NCI-H748 treated with DMSO at 0.1 percent for 48 hours (cell line): Measurements from ENCODE around the gene PHLPP2.

Experiments used
- DNase-seq: peaks from one replicate; lab custom pipeline; 2025; lab: John Stamatoyannopoulos, UW

PHLPP2 gene, protein sequence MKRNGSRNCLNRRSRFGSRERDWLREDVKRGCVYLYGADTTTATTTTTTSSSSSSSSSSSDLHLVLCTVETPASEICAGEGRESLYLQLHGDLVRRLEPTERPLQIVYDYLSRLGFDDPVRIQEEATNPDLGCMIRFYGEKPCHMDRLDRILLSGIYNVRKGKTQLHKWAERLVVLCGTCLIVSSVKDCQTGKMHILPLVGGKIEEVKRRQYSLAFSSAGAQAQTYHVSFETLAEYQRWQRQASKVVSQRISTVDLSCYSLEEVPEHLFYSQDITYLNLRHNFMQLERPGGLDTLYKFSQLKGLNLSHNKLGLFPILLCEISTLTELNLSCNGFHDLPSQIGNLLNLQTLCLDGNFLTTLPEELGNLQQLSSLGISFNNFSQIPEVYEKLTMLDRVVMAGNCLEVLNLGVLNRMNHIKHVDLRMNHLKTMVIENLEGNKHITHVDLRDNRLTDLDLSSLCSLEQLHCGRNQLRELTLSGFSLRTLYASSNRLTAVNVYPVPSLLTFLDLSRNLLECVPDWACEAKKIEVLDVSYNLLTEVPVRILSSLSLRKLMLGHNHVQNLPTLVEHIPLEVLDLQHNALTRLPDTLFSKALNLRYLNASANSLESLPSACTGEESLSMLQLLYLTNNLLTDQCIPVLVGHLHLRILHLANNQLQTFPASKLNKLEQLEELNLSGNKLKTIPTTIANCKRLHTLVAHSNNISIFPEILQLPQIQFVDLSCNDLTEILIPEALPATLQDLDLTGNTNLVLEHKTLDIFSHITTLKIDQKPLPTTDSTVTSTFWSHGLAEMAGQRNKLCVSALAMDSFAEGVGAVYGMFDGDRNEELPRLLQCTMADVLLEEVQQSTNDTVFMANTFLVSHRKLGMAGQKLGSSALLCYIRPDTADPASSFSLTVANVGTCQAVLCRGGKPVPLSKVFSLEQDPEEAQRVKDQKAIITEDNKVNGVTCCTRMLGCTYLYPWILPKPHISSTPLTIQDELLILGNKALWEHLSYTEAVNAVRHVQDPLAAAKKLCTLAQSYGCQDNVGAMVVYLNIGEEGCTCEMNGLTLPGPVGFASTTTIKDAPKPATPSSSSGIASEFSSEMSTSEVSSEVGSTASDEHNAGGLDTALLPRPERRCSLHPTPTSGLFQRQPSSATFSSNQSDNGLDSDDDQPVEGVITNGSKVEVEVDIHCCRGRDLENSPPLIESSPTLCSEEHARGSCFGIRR (N-terminal part only)

GRCh38 chr16:71724320-71724751 lies at the start of gene PHLPP2:
PHLPP2 (minus strand) TSS chr16:71724701; CDS start chr16:71714795, 9,906 bp downstream.
- DNase-seq = no peak

GRCh38 chr16:71771571-71771970 lies 47.1 kb upstream of the PHLPP2 start:
- no peak for DNase-seq

- no peak for DNase-seq
These were observed 44.7 kb upstream of the PHLPP2 start for GRCh38 chr16:71769222-71769621.

- DNase-seq = no peak
These were observed 42.8 kb upstream of the PHLPP2 start for GRCh38 chr16:71767060-71767900.

DNA sequence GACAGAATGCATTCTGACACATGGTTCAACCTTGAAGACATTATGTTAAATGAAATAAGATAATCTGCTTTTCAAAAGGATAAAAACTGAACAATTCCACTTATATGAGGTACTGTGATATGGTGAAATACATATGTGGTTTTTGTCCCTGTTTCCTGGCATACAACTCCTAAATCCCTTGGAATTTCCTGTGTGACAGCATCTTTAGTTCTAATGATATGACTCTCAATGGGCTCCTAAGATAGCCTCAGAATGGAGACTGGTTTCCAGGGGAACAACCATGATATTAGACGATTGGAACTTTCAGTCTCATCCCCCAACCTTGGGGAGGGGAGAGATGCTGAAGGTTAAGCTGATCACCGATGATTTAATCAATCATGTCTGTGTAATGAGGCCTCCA lies 37.7 kb upstream of the PHLPP2 start:
- no peak for DNase-seq

GRCh38 chr16:71761097-71761496 lies 36.6 kb upstream of the PHLPP2 start:
- DNase-seq = no peak

GRCh38 chr16:71758293-71758760 lies 33.8 kb upstream of the PHLPP2 start:
- DNase-seq = no peak

- no peak for DNase-seq
These were observed 30.2 kb upstream of the PHLPP2 start for GRCh38 chr16:71754652-71755051.

DNA sequence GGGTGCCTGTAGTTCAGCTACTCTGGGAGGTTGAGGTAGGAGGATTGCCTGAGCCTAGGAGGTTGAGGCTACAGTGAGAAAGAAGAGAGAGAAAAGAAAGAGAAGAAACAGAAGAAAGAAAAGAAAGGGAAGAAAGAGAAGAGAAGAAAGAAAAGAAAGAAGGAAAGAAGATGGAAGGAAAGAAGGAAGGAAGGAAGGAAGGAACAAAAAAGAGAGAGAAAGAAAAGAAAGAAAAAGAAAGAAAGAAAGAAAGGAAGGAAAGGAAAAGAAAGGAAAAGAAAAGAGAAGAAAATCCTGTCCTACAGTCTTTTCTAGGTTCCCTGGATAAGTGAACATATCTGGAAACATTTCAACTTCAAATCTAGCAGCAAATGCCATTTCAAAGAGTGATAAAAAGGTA lies 29.6 kb upstream of the PHLPP2 start:
- no peak for DNase-seq

DNA sequence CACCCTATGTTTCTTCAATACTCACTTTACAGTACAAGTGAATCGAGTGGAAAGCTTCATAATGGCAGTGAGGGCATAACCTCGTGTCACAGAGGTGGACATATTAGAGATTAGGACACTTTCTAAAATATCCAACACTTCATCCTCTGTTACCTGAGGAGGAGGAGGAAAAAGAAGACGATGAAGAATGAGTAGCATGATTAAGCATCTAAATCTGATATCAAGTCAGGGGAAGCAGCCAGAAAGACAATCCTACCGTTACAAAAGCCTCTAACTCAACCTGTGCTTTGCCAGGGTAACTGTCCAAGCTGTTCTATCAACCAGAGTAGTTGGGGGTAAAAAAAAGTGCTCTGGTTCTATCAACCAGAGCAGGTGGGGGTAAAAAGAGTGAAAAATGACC lies 23.7 kb upstream of the PHLPP2 start:
- no peak for DNase-seq

- no peak for DNase-seq
These were observed 22.0 kb upstream of the PHLPP2 start for GRCh38 chr16:71746442-71747046.

- DNase-seq = no peak
These were observed 14.4 kb upstream of the PHLPP2 start for GRCh38 chr16:71738855-71739254.

DNA sequence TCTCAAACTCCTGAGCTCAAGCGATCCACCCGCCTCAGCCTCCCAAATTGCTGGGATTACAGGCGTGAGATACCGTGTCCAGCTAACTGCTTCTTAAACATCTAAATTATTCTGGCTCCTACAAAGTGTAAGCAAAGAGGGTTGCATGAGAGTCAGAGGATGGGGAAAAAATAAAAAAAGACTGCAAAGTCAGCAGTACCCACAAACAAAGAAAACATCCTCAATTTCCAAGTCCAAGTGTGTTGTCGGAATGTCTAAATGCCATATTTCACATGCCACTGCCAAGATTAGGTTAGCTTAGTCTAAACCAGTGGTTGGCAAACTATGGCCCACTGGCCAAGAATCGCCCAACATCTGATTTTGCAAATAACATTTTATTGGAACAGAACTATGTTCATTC lies 13.0 kb upstream of the PHLPP2 start:
- no peak for DNase-seq

DNA sequence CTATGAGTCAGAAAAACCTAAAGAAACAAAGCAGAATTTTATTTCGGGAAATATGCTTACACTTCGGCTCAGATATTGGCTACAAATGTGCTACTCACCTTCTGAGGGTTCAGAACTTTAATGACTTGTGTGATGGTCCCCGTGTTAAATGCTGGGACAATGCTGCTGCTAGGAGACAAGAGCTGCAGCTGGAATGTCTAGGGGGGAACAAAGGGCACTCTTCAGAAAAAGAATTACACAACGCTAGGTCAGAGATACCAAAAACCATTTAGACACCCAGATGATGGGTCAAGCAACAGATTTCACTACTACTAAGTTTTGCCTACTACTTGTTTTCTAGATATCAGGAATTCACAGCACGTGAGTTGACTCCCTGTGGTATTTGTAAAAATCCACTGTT lies 10.0 kb upstream of the PHLPP2 start:
- no peak for DNase-seq

DNA sequence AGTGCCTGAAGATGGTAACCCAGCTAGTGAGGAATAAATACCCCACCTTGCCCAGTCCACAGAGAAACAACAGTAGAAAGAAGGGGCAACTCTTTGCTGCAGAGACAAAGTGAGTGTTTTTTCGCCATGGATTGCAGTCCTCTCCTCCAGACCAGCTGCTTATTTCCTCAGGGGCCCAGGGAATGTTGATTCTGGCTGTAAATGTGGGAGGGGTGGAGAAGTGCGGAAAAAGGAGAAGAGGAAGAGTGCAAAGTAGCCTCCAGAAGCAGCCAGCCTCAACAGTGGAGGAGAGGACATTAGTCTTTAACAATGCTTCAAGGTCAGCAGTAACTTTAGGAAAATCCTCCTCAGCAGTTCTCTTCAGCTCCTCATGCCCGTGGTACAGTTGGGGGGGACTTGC lies 8.1 kb upstream of the PHLPP2 start:
- no peak for DNase-seq

- no peak for DNase-seq
These were observed 3.2 kb upstream of the PHLPP2 start for GRCh38 chr16:71727551-71728324.

DNA sequence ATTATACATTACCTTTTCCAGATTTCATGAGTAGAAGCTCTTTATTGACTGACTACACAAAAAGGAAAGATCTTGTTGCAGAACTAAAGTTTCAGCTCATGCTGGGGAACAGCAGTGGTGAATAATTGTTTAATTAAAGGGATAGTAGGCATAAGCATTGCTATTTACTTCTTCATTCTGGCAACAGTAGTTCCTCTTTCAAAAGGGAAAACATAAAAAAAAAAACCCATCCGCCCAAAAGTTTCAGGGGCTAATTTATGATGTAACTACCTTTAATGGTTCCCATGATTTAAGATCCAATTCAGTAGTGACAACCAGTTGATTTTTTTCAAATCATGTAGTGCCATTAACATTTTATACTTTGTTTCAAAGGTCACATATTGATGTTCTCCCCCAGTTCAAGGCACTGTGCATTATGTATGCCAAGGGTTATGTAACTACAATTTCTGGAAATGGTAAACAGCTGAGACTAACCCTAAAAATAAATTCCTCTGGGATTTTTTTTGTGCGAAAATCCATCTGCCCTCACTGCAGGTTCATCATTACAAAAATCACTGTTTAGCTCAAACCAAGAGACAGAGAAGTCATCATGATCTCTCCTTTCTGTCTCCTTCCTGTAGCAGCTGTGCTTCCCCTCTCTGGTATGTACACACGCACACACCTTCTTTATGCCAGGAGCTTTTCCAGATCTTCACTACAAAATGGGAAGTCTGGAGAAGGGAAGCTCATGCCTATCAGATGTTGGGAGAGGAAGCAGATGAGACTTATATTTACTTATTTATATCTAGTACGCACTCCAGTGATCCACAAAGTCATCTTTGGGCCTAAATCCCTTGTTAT lies 2.2 kb upstream of the PHLPP2 start:
- no peak for DNase-seq

DNA sequence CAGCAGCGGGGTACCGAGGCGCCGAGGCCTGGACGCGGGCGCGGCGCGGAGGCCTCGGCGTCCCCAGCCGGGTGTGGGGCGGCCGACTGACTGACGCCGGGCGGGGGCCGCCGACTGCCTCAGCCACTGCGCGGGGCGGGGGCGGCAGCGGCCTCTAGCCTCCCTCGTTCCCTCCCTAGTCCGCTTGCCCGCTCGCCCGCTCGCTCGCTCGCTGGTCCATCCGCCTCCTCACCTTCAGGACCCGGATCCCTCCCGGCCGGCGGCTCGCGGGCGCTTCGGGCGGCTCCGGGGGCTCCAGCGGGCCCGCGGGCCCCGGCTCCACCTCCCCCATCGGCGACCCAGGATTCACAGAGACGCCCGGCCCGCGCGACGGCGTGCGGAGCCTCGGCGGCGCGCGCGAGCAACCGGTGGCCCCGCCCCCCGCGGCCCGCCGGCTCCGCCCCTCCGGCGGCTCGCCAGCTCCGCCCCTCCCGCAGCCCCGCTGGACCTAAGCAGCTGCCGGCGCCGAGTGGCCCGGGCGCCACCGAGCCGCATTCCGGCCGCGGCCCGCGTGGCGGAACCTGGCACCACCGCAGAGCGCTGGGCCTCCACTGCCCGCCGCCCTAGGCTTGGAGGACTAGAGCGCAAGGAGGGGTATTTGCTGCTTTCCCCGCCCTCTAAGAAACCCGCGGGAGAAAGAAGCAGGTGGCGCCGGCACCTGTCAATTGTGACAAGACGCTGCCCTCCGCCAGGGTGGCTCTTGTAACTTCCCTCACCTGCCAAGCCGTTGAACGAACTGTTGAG lies 773 bp downstream of the PHLPP2 start:
- peak; percentile 54 for DNase-seq
